ENCODE measurements around the gene LHFPL3. TPM values are rescaled to one million over a fixed set of nuclear protein-coding genes. Genes with fewer than 3 reads are reported as not detected.

The LHFPL3 gene
- total and polyA plus RNA-seq, 2 donors (not counting 3 experiments of a cell fraction or from before 2014, with no cell fraction given): not detected

- no peak for FAIRE-seq
- ChIA-PET CTCF (no interaction called here), POLR2A (no interaction called here)
- no TSS peak for BruUV-seq (replicated peaks)
- Histone ChIP-seq H3K27ac (ENCODE audit: insufficient read depth, low read depth, low read length) (no peak overlapping the region), H3K9ac (replicated peaks; ENCODE audit: extremely low read depth, insufficient read depth, low read length) (no peak overlapping the region), H3K9me1 (replicated peaks; ENCODE audit: control insufficient read depth, extremely low read depth, insufficient read depth, low read length) (no peaks in the 10 kb centered on the region), H3K79me2 (ENCODE audit: control insufficient read depth, insufficient read depth, low read length) (no peaks in the 10 kb centered on the region), H4K20me1 (replicated peaks; ENCODE audit: control insufficient read depth, extremely low read depth, insufficient read depth, low read length) (no peaks in the 10 kb centered on the region), H3K4me2 (ENCODE audit: insufficient read depth, low read length) (no peak overlapping the region), H3K27me3 (ENCODE audit: control insufficient read depth in 2 of 2, insufficient read depth in 2 of 2, low read length in 2 of 2) (peaks cover 0 to 8% of the 10 kb centered on the region in 2 experiments), H3K9me3 (replicated peaks; ENCODE audit: control insufficient read depth, insufficient read depth, low read length) (no peaks in the 10 kb centered on the region), H3K4me3 (replicated peaks in 1 of 3; ENCODE audit: insufficient read depth in 1 of 3, low read depth in 1 of 3, low read length in 3 of 3) (no peak overlapping the region), H3K4me1 (ENCODE audit: control insufficient read depth, extremely low read depth, insufficient read depth, low read length) (no peaks in the 10 kb centered on the region), H2AFZ (ENCODE audit: low read depth, low read length) (no peak overlapping the region), H3K36me3 (ENCODE audit: control insufficient read depth in 2 of 2, extremely low read depth in 1 of 2, insufficient read depth in 2 of 2, low read length in 2 of 2) (no peaks in the 10 kb centered on the region)
- intact Hi-C loops (cut with micrococcal nuclease): no loop called here
- TF ChIP-seq JUN (IDR thresholded peaks at IDR 0.05; ENCODE audit: borderline replicate concordance, insufficient read depth, insufficient read length, low read depth) (no peak), MYC (IDR thresholded peaks at IDR 0.05; ENCODE audit: low read depth, low read length) (no peak), CTCF (IDR thresholded peaks at IDR 0.05; ENCODE audit: extremely low read depth in 1 of 2, insufficient read depth in 1 of 2, low read depth in 1 of 2, low read length in 2 of 2) (no peak), POLR2AphosphoS5 (IDR thresholded peaks at IDR 0.05; ENCODE audit: insufficient read depth, low read depth, low read length) (no peak), POLR2A (IDR thresholded peaks at IDR 0.05; ENCODE audit: low read depth, low read length) (no peak), FOS (IDR thresholded peaks at IDR 0.05; ENCODE audit: borderline replicate concordance, insufficient read depth, low read length) (no peak), MAX (IDR thresholded peaks at IDR 0.05; ENCODE audit: insufficient read depth, insufficient read length) (no peak), EZH2 (IDR thresholded peaks at IDR 0.05; ENCODE audit: borderline replicate concordance, low read depth, low read length, severe bottlenecking) (no peak), GATA2 (IDR thresholded peaks at IDR 0.05; ENCODE audit: insufficient read depth, insufficient read length, low read depth, low read length) (no peak)
- dilution Hi-C loops (cut with MboI; ENCODE audit: extremely low pct_ligation_motif_present, low sequenced_read_pairs): no loop called here
- DNase-seq (ENCODE audit: low read depth, low spot score): no peak
These were observed 492.6 kb downstream of the LHFPL3 start for GRCh38 chr7:104820836-104821535.

Data from endothelial cell of umbilical vein (primary cell).